Kidney epithelial cell (primary cell): Measurements from ENCODE around the gene AARS2. TPM values are rescaled to one million over a fixed set of nuclear protein-coding genes. Genes with fewer than 3 reads are reported as not detected.

Experiments
- DNase-seq: peaks from one replicate; pipeline ENCODE4 v3.0.0-alpha.2; 2010; ENCODE audit warnings: low read depth
- H3K27me3 ChIP-seq: 2 replicates; pipeline ENCODE4 v1.6.0; 2011; ENCODE audit warnings: low read length; ENCODE audit not compliant: control insufficient read depth, insufficient read depth
- H3K36me3 ChIP-seq: 2 replicates; pipeline ENCODE4 v1.5.1; 2011; ENCODE audit warnings: low read length; ENCODE audit not compliant: control insufficient read depth, insufficient read depth
- H3K4me3 ChIP-seq: 2 replicates; pipeline ENCODE4 v1.5.1; 2011; ENCODE audit warnings: low read depth, mild to moderate bottlenecking, control low read depth, low read length
- CTCF ChIP-seq: IDR thresholded peaks from 2 replicates; pipeline ENCODE4 v1.5.1; 2011; ENCODE audit warnings: mild to moderate bottlenecking, moderate library complexity, low read length, control low read depth, inconsistent platforms; ENCODE audit not compliant: insufficient read depth, poor library complexity, severe bottlenecking
- total RNA-seq: library from RNA; depleted of rRNA; stranded (reverse); fragments of >200 nt; gene quantifications from 2 replicates; pipeline ENCODE4 v1.2.3, GENCODE V29; 2015

Gene AARS2
- total RNA-seq, 1 donor from 2014 or later: 11.9 TPM

DNA sequence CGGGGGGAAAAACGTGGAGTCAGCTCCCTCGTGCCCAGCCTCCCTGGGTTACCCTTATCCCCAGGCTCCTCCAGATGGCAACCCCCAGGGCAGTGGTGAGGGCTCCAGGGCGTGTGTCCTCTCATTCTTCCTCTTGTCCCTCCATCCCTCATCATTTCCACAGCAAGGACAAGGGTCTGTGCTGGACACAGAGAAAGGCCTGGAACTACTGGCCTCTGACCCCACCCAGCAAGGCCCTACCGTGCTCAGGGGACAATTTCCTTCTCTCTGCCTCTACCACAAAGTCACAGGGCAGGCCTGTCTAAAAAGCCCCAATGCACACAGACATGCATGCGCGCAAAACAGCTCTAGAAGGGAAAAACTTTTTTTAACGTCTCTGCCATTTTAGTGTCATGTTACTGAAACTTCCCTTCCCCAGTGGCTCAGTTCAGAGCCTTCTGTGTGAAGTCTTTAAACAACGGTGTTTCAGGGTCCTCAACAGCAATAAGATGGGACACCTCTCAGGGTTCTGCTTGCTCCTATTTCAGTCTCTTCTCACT is 54.8 kb downstream of the AARS2 start:
- no peak for TF ChIP-seq CTCF
- no peak for DNase-seq
- H3K4me3 ChIP-seq: no peak overlapping the region
- no peaks in the 10 kb centered on the region for H3K27me3 ChIP-seq
- H3K36me3 ChIP-seq: peaks cover 6% of the 10 kb centered on the region

DNA sequence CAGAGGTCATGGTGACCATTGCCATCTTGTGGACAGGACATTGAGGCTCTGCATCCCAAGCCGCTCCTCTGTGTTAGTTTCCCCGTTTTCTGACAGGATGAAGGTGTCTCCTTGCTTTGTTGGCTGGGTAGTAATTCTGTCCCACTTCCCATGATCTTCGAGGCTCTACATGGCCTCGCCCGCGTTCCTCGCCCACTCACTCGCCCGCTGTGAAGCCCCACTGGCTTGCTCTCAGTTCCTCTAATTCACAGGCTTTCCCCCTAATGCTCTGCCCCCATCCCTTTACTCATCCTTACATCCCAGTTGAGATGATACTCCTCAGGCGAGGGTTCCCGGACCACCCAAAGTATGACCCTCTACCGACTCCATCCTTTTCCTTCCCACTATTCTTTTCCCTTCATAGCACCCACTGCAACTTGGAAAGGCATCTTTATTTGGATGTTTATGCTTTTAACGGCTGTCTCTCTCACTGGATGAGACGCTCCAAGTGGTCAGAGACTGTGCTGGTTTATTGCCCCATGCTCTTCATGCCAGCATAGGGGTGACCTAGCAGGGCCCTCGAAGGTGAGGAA is 55.3 kb downstream of the AARS2 start:
- TF ChIP-seq CTCF: no peak
- no peak for DNase-seq
- H3K27me3 ChIP-seq: no peaks in the 10 kb centered on the region

GRCh38 chr6:44257025-44257752 is 56.0 kb downstream of the AARS2 start, which contains the start of gene SLC35B2:
SLC35B2 (minus strand) TSS chr6:44257528; CDS start chr6:44257410, 118 bp downstream.
- Histone ChIP-seq H3K4me3 (peak within 1 kb of the TSS; percentile 75), H3K36me3 (peaks cover 6% of the 10 kb centered on the region), H3K27me3 (no peaks in the 10 kb centered on the region)
- DNase-seq: no peak
- no peak for TF ChIP-seq CTCF

More for the DNA sequence above, 55.3 kb downstream of the AARS2 start:
- Histone ChIP-seq H3K4me3 (peak overlapping the region; percentile 75), H3K36me3 (peaks cover 6% of the 10 kb centered on the region)

DNA sequence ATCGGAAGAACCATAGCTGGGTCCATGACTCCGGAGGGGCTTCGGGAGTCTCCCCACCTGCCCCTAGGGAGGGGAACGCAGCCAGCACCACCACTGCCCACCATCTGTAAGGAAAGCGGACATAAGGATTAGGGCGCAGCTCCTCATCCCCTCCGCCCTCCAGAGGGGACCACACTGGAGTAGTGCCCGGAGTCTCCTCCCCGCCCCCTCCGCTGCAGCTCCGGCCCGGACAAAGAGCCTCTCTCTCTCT is 56.4 kb downstream of the AARS2 start:
- no peak for DNase-seq
- Histone ChIP-seq H3K36me3 (peaks cover 8% of the 10 kb centered on the region), H3K27me3 (no peaks in the 10 kb centered on the region), H3K4me3 (peak overlapping the region; percentile 75)
- no peak for TF ChIP-seq CTCF

GRCh38 chr6:44255871-44256774 is 57.0 kb downstream of the AARS2 start:
- Histone ChIP-seq H3K36me3 (peaks cover 10% of the 10 kb centered on the region), H3K4me3 (peak overlapping the region; percentile 75), H3K27me3 (no peaks in the 10 kb centered on the region)
- DNase-seq: no peak
- no peak for TF ChIP-seq CTCF
